Smooth muscle cell (in vitro differentiated cells): ENCODE data around the gene RPUSD3. TPM values are rescaled to one million over a fixed set of nuclear protein-coding genes. Genes with fewer than 3 reads are reported as not detected.

Experiments used
- DNase-seq: peaks from one replicate; lab custom pipeline; 2025; ENCODE audit not compliant: unreplicated experiment; lab: John Stamatoyannopoulos, UW
- H2AFZ ChIP-seq: fragments of 200-600 bp; sonication (generic); 2 replicates; pipeline ENCODE4 v1.6.0; 2016; ENCODE audit warnings: antibody characterized with exemption, low read depth, mild to moderate bottlenecking
- H3F3A ChIP-seq: fragments of 200-600 bp; sonication (generic); 2 replicates; pipeline ENCODE4 v1.6.0; 2017; ENCODE audit warnings: antibody characterized with exemption, low read depth
- H3K27ac ChIP-seq: fragments of 200-600 bp; sonication (generic); 2 replicates; pipeline ENCODE4 v1.5.1; 2016; ENCODE audit warnings: low read depth, mild to moderate bottlenecking
- H3K27me3 ChIP-seq: fragments of 200-600 bp; sonication (generic); 2 replicates; pipeline ENCODE4 v1.6.1; 2016; ENCODE audit warnings: low read depth, mild to moderate bottlenecking
- H3K36me3 ChIP-seq: fragments of 200-600 bp; sonication (generic); 2 replicates; pipeline ENCODE4 v1.5.1; 2016; ENCODE audit warnings: low read depth
- H3K4me1 ChIP-seq: fragments of 200-600 bp; sonication (generic); 2 replicates; pipeline ENCODE4 v1.5.1; 2016; ENCODE audit warnings: low read depth
- H3K4me2 ChIP-seq: fragments of 200-600 bp; sonication (generic); 2 replicates; pipeline ENCODE4 v1.6.0; 2016; ENCODE audit warnings: mild to moderate bottlenecking
- H3K4me3 ChIP-seq: fragments of 200-600 bp; sonication (generic); 2 replicates; pipeline ENCODE4 v1.5.1; 2016; ENCODE audit warnings: mild to moderate bottlenecking
- H3K79me2 ChIP-seq: fragments of 200-600 bp; sonication (generic); 2 replicates; pipeline ENCODE4 v1.6.0; 2016; ENCODE audit warnings: low read depth, mild to moderate bottlenecking
- H3K9ac ChIP-seq: fragments of 200-600 bp; sonication (generic); 2 replicates; pipeline ENCODE4 v1.6.0; 2016; ENCODE audit warnings: low read depth
- H3K9me3 ChIP-seq: fragments of 200-600 bp; sonication (generic); replicated peaks from 2 replicates; pipeline ENCODE4 v1.5.1; 2016; ENCODE audit warnings: low read depth
- H4K20me1 ChIP-seq: fragments of 200-600 bp; sonication (generic); 2 replicates; pipeline ENCODE4 v1.6.0; 2016; ENCODE audit warnings: low read depth
- WGBS: methylation state at CpG from one replicate; pipeline ENCODE4 v1.1.7; 2016; ENCODE audit warnings: low lambda C conversion rate; 5-methylcytosine and 5-hydroxymethylcytosine counted together
- polyA plus RNA-seq: library from polyadenylated mRNA; unstranded; fragments of >200 nt; fragmentation: Nextera tagmentation; extraction: Ambion mirVana; gene quantifications from 2 replicates; pipeline ENCODE4 v1.2.1, GENCODE V29; 2016
- total RNA-seq: library from RNA; depleted of rRNA; stranded (reverse); fragments of >200 nt; gene quantifications from 2 replicates; pipeline ENCODE4 v1.2.3, GENCODE V29; 2014
- TF ChIP-seq, protein P1 (sequence below): fragments of 200-600 bp; sonication (generic); IDR thresholded peaks from 2 replicates; pipeline ENCODE4 v1.5.1; 2017; ENCODE audit warnings: borderline replicate concordance, mild to moderate bottlenecking, antibody characterized with exemption; ENCODE audit not compliant: insufficient read depth, poor library complexity, severe bottlenecking

Gene RPUSD3
- total and polyA plus RNA-seq, 2 experiments from 2014 or later, result 62.8 to 84.6 TPM

DNA sequence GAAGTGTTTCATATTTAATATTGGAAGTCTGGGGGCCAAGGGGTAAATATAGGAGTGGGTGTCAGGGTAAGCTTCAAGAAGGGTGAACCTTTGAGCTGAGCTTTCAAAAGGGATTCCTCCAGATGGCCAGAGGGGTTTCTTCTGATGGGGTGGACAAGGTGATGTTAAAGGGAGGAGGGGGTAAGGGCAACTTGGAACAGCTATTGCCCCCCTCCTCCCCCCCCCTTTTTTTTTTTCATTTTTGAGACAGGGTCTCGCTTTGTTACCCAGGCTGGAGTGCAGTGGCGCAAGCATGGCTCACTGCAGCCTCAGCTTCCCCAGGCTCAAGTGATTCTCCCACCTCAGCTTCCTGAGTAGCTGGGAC is 35.8 kb downstream of the RPUSD3 start:
- H3K4me3 ChIP-seq, result no peak overlapping the region
- WGBS, result 100% methylated on average over 2 of the region's 2 CpGs
- no peak overlapping the region for H3K4me2 ChIP-seq
- no peaks in the 10 kb centered on the region for H3K79me2 ChIP-seq
- no peak overlapping the region for H2AFZ ChIP-seq
- H4K20me1 ChIP-seq, result no peaks in the 10 kb centered on the region
- H3K27me3 ChIP-seq, result no peaks in the 10 kb centered on the region
- H3K36me3 ChIP-seq, result peaks cover 6% of the 10 kb centered on the region
- H3F3A ChIP-seq, result peaks cover 33% of the 10 kb centered on the region
- H3K27ac ChIP-seq, result no peak overlapping the region
- DNase-seq, result no peak
- no peak overlapping the region for H3K9ac ChIP-seq
- no peaks in the 10 kb centered on the region for H3K9me3 ChIP-seq
- H3K4me1 ChIP-seq, result peaks cover 13% of the 10 kb centered on the region
- TF ChIP-seq, protein P1, sequence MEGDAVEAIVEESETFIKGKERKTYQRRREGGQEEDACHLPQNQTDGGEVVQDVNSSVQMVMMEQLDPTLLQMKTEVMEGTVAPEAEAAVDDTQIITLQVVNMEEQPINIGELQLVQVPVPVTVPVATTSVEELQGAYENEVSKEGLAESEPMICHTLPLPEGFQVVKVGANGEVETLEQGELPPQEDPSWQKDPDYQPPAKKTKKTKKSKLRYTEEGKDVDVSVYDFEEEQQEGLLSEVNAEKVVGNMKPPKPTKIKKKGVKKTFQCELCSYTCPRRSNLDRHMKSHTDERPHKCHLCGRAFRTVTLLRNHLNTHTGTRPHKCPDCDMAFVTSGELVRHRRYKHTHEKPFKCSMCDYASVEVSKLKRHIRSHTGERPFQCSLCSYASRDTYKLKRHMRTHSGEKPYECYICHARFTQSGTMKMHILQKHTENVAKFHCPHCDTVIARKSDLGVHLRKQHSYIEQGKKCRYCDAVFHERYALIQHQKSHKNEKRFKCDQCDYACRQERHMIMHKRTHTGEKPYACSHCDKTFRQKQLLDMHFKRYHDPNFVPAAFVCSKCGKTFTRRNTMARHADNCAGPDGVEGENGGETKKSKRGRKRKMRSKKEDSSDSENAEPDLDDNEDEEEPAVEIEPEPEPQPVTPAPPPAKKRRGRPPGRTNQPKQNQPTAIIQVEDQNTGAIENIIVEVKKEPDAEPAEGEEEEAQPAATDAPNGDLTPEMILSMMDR, result no peak

DNA sequence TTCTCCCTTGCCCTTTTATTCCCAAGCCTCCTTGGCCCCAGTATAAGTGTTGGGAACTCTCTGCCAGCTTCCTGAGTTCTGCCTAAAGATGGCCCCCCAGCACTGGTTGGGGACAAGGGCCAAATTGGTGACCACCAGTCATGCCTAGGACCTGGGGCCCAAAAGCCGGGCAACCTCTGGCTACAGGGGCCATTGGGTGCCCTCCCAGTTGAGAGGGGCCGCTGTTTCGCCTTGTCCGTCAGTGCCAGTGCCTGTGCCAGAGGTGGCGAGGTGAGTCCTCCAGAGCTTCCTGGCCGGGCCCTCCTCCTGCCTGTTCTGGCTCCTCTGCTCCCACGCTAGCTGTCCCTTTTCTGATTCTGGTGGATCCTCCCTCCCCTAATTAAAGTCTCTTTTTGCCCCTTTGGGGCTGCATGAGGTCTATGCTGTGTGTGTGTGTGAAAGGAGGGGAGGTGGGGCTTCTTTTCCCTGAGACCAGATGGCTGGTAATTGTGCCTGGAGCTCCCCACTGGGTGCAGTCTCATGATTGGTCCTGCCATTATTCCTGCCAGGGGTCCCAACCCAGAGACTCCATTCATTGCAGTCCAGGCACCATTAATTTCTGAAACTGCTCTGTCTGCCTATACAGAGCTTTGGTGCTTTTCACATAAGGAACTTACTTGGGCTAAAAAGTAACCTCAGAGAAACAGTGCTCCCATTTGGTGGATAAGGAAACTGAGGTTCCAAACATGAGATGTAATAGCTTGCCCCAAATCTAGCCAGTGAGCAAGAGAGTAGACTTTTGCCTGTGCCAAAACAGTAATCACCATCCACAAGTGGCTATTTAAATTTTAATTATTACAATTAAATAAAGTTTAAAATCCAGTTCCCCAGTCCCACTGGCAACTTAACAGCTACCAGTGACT is 36.9 kb downstream of the RPUSD3 start:
- TF ChIP-seq, protein P1, result no peak
- Histone ChIP-seq H3F3A (peaks cover 33% of the 10 kb centered on the region), H3K27ac (no peak overlapping the region), H3K4me3 (no peak overlapping the region), H3K27me3 (no peaks in the 10 kb centered on the region), H3K9me3 (no peaks in the 10 kb centered on the region), H3K36me3 (peaks cover 6% of the 10 kb centered on the region), H4K20me1 (no peaks in the 10 kb centered on the region), H3K4me1 (peaks cover 13% of the 10 kb centered on the region), H2AFZ (no peak overlapping the region), H3K4me2 (no peak overlapping the region), H3K79me2 (no peaks in the 10 kb centered on the region), H3K9ac (no peak overlapping the region)
- DNase-seq, result no peak
- 97% methylated on average over 7 of the region's 7 CpGs for WGBS

DNA sequence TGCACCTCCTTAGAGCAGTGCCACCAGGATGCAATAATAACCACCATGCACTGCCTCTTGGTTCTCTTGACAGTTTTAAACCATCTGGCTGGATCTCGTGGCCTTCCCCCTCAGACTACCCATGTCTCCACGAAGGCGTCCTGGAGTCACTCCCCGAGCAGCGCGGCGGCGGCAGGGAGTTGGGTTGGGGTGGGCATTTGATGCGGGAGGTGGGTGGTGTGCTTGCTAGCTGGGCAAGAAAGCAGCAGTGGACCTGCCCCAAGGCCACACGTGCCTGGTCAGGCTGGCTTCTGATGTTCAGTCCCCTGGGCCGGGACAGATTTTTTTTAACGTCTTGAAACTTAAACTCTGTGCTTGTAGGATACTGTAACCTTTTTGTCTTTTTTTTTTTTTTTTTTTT is 37.7 kb downstream of the RPUSD3 start:
- Histone ChIP-seq H3K27me3 (no peaks in the 10 kb centered on the region), H3K4me3 (no peak overlapping the region), H3K79me2 (no peaks in the 10 kb centered on the region), H4K20me1 (no peaks in the 10 kb centered on the region), H2AFZ (no peak overlapping the region), H3K9ac (no peak overlapping the region), H3K9me3 (no peaks in the 10 kb centered on the region), H3F3A (peaks cover 33% of the 10 kb centered on the region), H3K4me2 (no peak overlapping the region), H3K4me1 (peaks cover 13% of the 10 kb centered on the region), H3K36me3 (peaks cover 12% of the 10 kb centered on the region), H3K27ac (no peak overlapping the region)
- no peak for DNase-seq
- TF ChIP-seq, protein P1, result no peak
- WGBS, result 99% methylated on average over 12 of the region's 12 CpGs
